ENCODE measurements around the gene RGS18.

DNA sequence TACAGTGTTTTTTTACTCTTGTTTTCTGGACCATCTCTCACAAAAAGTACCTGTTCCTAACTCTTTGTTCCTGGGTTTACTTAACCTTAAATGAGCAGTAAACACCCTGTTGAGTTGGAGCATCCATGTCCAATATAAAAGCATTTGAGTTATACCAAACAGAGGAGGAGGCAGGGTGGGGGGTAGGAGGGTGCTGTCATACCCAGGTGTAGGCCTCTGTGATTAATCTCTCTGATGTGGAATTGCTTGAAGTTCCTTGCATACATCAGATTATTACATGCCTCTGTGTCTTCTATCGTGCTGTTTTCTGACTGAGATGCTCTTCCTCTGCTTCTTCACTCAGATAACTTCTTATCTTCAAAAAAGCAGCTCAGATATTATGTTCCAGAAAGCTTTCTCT lies 28.1 kb upstream of the RGS18 start:
- TF ChIP-seq, protein P1, sequence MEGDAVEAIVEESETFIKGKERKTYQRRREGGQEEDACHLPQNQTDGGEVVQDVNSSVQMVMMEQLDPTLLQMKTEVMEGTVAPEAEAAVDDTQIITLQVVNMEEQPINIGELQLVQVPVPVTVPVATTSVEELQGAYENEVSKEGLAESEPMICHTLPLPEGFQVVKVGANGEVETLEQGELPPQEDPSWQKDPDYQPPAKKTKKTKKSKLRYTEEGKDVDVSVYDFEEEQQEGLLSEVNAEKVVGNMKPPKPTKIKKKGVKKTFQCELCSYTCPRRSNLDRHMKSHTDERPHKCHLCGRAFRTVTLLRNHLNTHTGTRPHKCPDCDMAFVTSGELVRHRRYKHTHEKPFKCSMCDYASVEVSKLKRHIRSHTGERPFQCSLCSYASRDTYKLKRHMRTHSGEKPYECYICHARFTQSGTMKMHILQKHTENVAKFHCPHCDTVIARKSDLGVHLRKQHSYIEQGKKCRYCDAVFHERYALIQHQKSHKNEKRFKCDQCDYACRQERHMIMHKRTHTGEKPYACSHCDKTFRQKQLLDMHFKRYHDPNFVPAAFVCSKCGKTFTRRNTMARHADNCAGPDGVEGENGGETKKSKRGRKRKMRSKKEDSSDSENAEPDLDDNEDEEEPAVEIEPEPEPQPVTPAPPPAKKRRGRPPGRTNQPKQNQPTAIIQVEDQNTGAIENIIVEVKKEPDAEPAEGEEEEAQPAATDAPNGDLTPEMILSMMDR (conservative IDR thresholded peaks at IDR 0.05; ENCODE audit: low read length), result no peak
- no peak for TF ChIP-seq EZH2phosphoT487 (IDR thresholded peaks at IDR 0.05; ENCODE audit: borderline replicate concordance, low read depth, low read length)
